ENCODE results near the gene PAX7. TPM values are rescaled to one million over a fixed set of nuclear protein-coding genes. Genes with fewer than 3 reads are reported as not detected.

The PAX7 gene
- total RNA-seq, 2 donors from 2014 or later = not detected

GRCh38 chr1:18707696-18708257 lies 77.1 kb downstream of the PAX7 start:
- peaks cover 4% of the 10 kb centered on the region for H3K27me3 ChIP-seq
- intact Hi-C loops (cut with DNase I) = no loop called here
- TF ChIP-seq, protein P1, sequence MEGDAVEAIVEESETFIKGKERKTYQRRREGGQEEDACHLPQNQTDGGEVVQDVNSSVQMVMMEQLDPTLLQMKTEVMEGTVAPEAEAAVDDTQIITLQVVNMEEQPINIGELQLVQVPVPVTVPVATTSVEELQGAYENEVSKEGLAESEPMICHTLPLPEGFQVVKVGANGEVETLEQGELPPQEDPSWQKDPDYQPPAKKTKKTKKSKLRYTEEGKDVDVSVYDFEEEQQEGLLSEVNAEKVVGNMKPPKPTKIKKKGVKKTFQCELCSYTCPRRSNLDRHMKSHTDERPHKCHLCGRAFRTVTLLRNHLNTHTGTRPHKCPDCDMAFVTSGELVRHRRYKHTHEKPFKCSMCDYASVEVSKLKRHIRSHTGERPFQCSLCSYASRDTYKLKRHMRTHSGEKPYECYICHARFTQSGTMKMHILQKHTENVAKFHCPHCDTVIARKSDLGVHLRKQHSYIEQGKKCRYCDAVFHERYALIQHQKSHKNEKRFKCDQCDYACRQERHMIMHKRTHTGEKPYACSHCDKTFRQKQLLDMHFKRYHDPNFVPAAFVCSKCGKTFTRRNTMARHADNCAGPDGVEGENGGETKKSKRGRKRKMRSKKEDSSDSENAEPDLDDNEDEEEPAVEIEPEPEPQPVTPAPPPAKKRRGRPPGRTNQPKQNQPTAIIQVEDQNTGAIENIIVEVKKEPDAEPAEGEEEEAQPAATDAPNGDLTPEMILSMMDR (IDR thresholded peaks at IDR 0.05) = no peak
- no peaks in the 10 kb centered on the region for H3K4me1 ChIP-seq
- H3K36me3 ChIP-seq = no peaks in the 10 kb centered on the region
- no peak overlapping the region for H3K27ac ChIP-seq
- H3K9me3 ChIP-seq = no peaks in the 10 kb centered on the region
- H3K4me3 ChIP-seq = no peak overlapping the region
- no peak overlapping the region for H3K9ac ChIP-seq (ENCODE audit: low read depth in 2 of 2, low read length in 2 of 2)
- no peak for DNase-seq

- Histone ChIP-seq H3K9ac (ENCODE audit: low read depth in 2 of 2, low read length in 2 of 2) (no peak overlapping the region), H3K4me3 (no peak overlapping the region), H3K27ac (no peak overlapping the region), H3K27me3 (peaks cover 1% of the 10 kb centered on the region), H3K9me3 (no peaks in the 10 kb centered on the region), H3K36me3 (no peaks in the 10 kb centered on the region), H3K4me1 (no peaks in the 10 kb centered on the region)
- TF ChIP-seq, protein P1 (IDR thresholded peaks at IDR 0.05) = no peak
- no peak for DNase-seq
- intact Hi-C loops (cut with DNase I) = no loop called here
Observed at GRCh38 chr1:18710002-18710401, 79.4 kb downstream of the PAX7 start.

- TF ChIP-seq, protein P1 (IDR thresholded peaks at IDR 0.05) = no peak
- H3K4me1 ChIP-seq = no peaks in the 10 kb centered on the region
- peaks cover 6% of the 10 kb centered on the region for H3K27me3 ChIP-seq
- H3K27ac ChIP-seq = no peak overlapping the region
- no peak for DNase-seq
- no peaks in the 10 kb centered on the region for H3K9me3 ChIP-seq
- no peak overlapping the region for H3K4me3 ChIP-seq
- H3K9ac ChIP-seq (ENCODE audit: low read depth in 2 of 2, low read length in 2 of 2) = no peak overlapping the region
- H3K36me3 ChIP-seq = no peaks in the 10 kb centered on the region
- intact Hi-C loops (cut with DNase I) = no loop called here
Observed at GRCh38 chr1:18711003-18711402, 80.4 kb downstream of the PAX7 start.

- Histone ChIP-seq H3K4me1 (no peaks in the 10 kb centered on the region), H3K36me3 (no peaks in the 10 kb centered on the region), H3K27ac (no peak overlapping the region), H3K9ac (ENCODE audit: low read depth in 2 of 2, low read length in 2 of 2) (no peak overlapping the region), H3K9me3 (no peaks in the 10 kb centered on the region), H3K4me3 (no peak overlapping the region), H3K27me3 (peaks cover 8% of the 10 kb centered on the region)
- TF ChIP-seq, protein P1 (IDR thresholded peaks at IDR 0.05) = no peak
- intact Hi-C loops (cut with DNase I) = no loop called here
- DNase-seq = no peak
Observed at GRCh38 chr1:18711536-18712251, 81.0 kb downstream of the PAX7 start.

DNA sequence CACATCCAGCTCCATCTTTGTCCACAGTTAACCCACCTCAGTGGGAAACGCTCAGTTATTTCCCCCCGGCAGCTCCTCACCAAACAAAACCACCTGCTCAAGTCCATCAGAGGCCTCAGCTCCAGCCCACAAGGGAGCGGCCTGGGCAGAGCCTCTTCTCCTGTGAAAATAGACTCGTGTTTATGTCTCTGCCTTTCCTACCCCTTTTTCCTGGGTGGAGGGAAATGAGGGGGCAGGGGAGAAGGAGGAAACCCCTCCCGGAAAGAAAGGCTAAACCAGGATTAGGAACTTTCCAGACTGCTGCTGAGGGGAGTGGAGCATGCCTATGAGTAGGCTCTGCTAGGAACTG lies 81.6 kb downstream of the PAX7 start:
- H3K36me3 ChIP-seq = no peaks in the 10 kb centered on the region
- DNase-seq = no peak
- no peaks in the 10 kb centered on the region for H3K9me3 ChIP-seq
- TF ChIP-seq, protein P1 (IDR thresholded peaks at IDR 0.05) = no peak
- peaks cover 12% of the 10 kb centered on the region for H3K27me3 ChIP-seq
- intact Hi-C loops (cut with DNase I) = no loop called here
- H3K9ac ChIP-seq (ENCODE audit: low read depth in 2 of 2, low read length in 2 of 2) = no peak overlapping the region
- H3K4me3 ChIP-seq = no peak overlapping the region
- H3K27ac ChIP-seq = no peak overlapping the region
- H3K4me1 ChIP-seq = no peaks in the 10 kb centered on the region

Data from colonic mucosa (tissue), 4 donors.